Activated T-cell treated with anti-CD3 and anti-CD28 coated beads for 24 hours (primary cell): ENCODE data around the gene KCNG2.

Experiments
- DNase-seq: peaks from one replicate; pipeline ENCODE4 v3.0.0-alpha.2; 2020; ENCODE audit warnings: low read depth

Gene KCNG2

DNA sequence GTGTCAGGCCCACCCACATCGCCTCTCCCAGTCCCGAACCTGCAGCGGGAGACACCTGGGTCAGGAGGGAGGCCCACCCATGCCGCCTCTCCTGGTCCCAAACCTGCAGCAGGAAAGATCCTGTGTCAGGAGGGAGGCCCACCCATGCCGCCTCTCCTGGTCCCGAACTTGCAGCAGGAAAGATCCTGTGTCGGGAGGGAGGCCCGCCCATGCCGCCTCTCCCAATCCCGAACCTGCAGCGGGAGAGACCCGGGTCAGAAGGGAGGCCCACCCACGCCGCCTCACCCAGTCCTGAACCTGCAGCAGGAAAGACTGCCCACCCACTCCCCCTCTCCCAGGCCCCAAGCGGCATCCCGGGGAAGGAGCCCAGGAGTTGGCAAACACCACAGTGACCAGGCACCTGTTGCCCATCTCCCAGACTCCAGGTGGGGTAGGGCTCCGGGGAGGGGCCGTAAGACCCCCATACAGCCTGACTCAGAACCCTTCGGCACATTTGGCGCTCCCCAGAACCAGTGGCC is 145.9 kb downstream of the KCNG2 start:
- no peak for DNase-seq

DNA sequence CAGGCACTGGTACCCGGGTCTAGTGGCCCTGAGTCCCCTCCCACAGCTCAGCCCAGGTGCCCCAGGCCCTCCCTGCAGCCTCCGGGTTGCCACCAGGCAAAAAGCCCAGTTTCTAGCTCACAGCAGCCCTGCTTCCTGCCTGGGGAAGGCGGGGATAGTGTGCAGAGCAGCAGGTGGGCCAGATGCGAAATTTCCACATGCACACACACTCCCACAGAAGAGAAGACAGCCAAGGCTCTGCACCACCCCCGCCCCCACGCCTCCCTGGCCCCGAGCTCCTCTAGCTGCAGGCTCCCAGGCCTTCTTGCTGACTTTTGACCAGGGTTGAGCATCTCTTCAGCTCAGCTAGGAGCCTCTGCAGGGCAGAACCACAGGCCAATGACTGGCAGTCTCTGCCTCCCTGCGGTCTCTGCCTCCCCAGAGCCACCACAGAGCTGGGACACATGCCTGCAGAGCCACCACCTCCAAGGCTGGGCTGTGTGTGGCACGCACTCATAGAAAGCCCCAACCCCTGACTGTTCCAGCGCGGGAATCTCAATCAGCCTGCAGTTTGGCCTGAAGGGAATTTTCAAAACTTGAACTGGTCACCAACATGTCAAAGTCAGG is 146.5 kb downstream of the KCNG2 start:
- DNase-seq = no peak

DNA sequence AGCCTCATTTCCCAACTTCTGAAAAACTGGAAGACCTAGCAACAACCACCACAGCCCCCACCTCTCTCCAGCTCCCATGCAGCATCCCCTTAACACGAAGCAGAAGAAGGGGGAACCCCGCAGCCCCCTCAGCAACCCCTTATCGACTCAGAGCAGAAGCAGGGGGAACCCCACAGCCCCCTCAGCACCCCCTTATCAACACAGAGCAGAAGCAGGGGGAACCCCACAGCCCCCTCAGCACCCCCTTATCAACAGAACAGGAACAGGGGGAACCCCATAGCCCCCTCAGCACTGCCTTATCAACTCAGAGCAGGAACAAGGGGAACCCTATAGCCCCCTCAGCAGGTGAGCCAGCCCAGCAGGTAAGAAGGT is 147.0 kb downstream of the KCNG2 start:
- DNase-seq = no peak

DNA sequence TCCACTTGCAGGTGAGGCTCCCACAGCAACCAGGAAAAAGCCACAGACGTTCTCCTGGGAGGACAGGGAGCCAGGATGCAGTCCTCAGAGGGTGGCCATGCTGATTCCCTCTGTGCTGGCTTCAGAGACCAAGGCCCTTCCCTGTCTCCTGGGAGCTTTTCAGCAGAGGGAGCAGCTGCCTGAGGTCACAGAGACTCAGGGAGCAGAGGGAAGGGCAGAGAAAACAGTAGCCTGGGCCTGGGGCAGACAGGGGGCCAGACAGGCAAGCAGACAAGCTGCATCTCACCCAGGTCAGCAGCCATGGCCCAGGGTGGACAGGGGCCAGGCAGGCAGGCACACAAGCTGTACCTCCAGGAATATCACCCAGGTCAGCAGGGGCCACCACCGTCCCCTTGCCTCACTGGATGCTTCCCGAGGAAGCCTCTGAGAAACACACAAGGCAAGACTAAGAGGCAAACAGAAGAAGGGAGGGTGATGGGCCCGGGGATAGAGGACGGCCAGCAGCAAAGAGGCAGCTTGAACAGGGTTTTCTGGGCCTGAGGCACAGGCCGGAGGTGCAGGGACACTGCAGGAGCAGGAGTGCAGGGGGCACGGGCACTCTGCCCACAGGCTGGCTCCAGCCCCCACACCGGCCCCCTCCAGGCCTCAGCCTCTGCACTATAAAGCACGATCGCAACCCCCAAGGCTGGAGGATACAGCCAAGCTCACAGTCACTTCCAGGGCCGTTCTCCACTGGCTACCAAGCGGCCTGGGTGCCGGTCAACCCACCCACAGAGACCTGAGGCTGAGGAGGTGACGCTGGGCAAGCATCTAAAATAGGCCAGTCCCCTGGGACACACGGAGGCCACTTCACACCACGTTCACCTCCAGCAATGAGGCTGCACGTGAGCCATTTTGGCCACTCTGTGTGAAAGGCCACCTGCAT is 147.6 kb downstream of the KCNG2 start:
- no peak for DNase-seq

DNA sequence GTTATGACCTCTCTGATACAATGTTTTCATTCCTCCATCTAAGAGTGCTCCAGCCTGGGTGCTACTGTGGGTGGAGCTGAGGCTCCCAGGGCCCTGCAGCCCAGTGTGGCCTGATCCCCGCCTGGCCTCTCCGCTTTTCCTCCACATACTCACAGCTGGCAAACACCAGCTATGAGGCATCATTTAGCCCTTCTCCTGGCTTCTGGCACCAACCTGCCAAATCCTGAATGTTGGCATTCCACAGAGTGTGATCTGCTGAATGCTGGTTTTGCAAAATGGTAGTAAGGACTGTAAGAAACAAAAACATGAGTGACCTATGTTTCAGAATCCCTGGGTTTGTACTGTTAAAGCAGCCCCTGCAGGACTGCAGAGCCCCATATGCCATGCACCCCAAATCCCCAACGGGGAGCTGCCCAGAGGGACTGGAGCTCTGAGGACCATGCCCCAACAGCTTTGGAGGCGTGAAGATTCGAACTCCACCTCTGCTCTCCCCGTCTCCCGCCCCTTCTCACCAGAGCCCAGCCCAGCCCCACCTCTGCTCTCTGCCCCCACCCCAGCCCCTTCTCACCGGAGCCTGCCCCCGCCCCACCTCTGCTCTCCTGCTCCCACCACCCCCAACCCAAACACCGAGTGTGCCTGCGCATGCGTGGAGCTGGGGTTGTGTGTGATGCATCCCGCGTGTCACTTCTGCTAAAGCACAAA is 149.5 kb downstream of the KCNG2 start:
- DNase-seq = no peak

GRCh38 chr18:79947881-79948610 is 150.3 kb downstream of the KCNG2 start:
- no peak for DNase-seq

- DNase-seq = no peak
These were observed 151.1 kb downstream of the KCNG2 start for GRCh38 chr18:79948719-79949411.
